GM21825 (cell line): ENCODE data around the gene AHRR.
"Not testable (repeated sequence)": the region's sequence is repeated elsewhere in the genome, so short reads cannot be mapped to it uniquely, and the experiment has no call there.

Source experiments
- ATAC-seq: cut with Tn5 transposase; IDR thresholded peaks from one replicate; pipeline ENCODE4 v1.9.1; 2021; ENCODE audit warnings: mild to moderate bottlenecking, moderate library complexity; ENCODE audit not compliant: unreplicated experiment

The AHRR gene

DNA sequence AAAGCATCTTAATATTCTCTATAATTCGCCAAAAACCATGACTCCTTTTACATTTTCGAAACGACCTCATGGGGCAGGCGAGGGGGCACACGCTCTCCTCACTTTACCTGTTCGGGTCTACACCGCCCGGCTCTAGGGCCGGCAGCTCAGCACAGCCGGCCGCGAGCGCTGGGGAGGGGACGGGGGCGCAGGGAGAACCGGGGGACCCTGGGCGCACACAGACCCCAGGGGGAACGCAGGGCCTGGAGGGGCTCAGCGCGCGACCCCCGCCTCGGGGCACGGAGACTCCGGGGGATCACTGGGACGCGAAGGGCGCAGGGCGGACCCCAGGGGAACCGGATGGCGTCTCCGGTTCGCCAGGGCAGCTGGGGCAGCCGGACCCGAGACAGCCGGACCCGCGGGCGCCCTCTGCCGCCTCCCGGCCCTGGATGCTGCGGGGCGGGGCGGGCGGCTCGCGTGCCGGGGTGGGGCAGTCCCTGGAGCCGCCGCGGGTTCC, at the start of gene AHRR:
TSS of gene AHRR (plus strand) at position 485 of the 496 bp plus-strand sequence. CDS start 22,189 bp downstream, outside the sequence.
- ATAC-seq, result no peak

DNA sequence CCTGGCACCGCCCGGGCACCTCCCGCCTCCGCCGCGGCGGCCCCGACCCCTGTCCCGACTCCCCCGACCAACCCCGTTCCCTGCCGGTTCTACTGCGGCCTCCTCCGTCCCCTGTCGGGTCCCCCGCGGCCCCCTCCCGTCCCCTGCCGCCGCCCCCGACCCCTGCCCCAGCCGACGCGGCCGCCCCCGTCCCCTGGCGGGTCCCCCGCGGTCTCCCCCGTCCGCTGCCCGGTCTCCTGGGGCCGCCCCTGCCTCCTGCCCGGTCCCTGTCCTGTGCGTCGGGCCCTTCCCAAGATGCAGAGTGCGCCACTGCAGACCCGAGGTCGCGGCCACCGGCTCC, 49.7 kb upstream of the AHRR start:
- ATAC-seq, result not testable (repeated sequence)

DNA sequence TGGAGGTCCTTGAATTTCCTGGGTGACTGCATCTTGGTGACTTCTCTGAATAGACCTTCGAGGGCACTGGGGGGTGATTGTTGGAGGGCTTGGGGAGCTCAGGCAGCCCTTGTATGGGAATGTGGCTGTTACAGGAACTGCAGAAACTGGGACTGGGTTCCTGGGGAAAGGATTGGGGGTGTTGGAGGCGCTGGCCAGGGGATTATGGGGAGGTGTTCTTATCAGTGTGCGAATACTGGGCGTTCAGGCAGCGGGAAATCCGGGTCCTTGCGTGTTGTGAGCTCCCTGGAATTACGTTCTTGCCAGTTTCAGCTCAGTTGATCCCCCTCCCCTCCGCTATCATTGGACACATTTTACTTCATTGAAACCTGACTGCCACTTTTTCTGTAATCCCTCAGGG, 48.4 kb upstream of the AHRR start:
- ATAC-seq, result not testable (repeated sequence)

DNA sequence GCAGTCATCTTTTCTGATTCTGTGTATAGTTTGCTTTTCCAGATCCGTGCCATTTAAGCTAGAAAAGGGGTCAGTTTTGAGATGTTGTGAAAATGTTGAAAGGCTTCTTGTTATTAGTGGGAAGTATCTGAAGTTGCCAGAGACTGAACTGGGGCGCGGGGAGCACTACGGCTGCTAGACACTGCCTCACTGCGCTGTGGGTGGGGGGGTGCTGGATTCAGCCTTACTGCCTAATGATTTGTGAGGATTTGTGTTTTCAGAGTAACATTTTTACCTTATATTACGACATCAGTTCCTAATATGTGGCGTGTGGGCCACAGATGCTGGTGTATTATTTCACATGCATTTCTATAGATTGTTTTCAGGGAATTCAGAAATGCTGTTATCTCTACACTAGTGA, 48.0 kb upstream of the AHRR start:
- ATAC-seq, result not testable (repeated sequence)

DNA sequence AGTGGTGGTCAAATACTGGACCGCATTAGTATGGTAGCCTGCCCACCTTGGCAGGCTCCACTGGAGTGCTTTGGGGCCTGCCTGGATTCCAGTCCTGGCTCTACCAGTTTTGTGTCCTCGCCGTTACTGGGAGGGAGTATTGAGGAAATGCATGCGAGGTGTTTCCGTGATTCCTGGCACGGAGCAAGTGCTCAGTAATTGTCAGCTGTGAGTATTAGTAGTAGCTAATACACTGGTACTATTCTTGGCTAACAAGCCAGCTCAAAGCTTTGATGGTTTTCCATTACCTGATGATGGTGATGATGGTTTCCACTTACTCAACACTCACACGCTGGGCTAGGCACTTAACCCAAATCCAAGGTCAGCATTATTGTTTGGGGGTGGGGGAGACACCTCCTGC, 47.2 kb upstream of the AHRR start:
- not testable (repeated sequence) for ATAC-seq

DNA sequence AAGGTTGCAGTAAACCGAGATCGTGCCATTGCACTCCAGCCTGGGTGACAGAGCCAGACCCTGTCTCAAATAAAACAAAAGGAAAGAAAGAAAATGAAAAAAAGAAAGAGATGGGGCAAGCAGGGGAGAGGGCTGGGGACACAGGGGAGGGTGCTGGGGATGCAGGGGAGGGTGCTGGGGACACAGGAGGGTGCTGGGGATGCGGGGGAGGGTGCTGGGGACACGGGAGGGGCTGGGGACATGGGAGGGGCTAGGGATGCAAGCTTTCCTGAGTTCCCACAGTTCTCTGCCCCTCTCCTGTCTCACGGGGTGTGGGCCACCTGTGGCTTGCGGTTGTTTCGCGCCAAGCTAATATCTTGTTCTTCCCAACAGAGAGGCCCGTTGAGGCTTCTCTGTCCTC, 42.9 kb upstream of the AHRR start:
- no peak for ATAC-seq

DNA sequence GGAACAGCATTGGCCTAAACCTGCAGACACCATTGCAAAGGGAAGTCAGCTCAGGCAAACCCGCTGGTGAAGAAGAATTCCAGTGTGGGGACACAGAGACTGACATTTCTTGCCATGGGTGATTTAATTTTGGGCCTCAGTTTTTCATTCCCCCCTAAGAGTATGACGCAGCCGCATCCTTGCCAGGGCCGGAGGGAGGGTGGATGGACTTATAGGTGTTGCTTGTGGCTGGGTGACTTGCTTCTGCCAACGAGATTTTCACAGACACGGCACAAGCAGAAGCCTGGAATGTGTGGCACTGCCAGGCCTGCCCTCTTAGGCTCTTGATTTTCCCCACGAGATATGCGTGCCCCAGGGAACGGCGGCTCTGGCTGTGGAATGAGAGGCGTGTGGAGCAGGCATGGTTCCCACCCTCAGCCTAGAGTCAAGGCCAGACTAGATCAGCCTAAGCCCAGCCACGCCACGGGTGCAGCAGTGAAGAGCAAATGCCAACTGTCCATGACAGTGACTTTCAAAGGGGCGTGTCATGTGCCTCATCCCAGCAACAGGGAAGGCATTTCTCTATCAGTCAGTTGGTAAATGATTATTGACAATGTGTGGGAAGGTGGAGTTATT, 42.4 kb upstream of the AHRR start:
- ATAC-seq, result not testable (repeated sequence)

DNA sequence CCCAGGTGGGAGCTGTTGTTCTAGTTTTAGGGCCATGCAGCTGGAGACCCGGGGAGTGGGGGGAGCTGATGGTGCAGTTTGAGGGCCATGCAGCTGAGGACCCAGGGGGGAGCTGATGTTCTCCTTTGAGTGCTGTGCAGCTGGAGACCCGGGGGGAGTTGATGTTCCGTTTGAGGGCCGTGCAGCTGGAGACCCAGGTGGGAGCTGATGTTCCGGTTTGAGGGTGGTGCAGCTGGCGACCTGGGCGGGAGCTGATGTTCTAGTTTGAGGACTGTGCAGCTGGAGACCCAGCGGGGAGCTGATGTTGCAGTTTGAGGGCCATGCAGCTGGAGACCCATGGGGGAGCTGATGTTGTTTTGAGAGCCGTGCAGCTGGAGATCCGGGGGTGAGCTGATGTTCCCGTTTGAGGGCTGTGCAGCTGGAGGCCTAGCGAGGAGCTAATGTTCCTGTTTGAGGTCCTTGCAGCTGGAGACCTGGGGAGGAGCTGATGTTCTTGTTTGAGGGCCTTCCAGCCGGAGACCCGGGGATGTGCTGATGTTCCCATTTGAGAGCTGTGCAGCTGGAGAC, 35.4 kb upstream of the AHRR start:
- no peak for ATAC-seq

DNA sequence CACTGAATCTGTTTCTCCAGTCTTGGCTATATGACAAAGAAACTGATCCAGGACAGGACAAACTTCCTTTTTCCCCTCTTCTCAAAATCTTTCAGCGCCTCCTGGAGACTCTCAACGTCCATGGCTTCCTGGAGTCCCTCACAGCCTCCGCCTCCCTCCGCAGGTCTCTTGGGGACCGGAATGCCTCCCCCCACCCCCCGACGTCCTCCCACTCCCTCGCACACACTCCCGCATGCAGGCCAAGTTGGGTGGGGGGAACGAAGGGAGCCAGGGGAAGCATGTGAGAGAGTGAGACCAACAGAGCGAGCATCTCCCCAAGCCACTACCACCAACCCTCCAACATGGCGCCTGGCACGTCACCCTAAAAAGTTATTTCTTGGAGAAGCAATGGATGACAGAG, 31.3 kb upstream of the AHRR start:
- ATAC-seq, result not testable (repeated sequence)

DNA sequence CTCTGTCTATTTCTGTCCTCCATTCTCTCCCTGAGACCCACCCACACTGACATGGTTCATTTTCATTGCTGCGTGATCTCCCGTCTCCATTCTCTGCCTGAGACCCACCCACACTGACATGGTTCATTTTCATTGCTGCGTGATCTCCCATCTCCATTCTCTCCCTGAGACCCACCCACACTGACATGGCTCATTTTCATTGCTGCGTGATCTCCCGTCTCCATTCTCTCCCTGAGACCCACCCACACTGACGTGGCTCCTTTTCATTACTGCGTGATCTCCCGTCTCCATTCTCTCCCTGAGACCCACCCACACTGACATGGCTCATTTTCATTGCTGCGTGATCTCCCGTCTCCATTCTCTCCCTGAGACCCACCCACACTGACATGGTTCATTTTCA, 30.2 kb upstream of the AHRR start:
- not testable (repeated sequence) for ATAC-seq

DNA sequence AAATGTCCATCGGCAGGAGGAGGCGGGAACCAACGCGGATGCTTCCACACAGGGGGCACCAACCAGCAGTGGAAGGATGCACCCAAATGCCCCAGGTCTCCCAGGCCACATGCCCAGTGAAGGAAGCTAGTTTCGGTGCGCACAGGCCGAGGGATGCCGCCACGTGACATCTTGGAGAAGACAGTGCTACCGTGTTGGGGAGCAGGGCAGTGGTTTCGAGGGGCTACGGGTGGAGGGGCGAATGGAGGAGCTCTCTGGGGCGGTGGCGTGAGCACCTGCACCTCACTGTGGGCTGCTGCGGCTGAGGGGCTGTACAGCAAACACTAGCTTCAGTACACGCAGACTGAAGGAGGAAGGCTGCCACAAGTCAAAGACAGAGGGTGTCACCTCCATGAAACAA, 26.7 kb upstream of the AHRR start:
- not testable (repeated sequence) for ATAC-seq

DNA sequence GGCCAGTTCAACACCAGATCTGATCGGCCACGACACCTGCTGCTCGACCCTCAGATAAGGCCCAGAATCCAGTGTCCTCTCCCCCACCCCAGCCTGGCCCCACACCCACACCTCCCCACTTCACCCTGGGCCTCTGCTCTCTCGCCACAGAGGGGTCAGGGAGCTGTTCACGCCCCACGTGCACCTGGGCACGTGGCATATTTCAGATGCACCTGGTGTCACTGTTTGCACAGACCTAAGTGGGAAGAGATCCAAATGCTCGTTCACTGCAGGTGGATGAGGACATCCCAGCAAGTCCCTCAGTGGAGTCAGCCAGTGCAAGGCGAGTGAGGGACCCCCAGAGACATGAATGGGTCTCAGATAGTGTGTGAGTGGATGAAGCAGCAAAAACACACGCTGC, 25.3 kb upstream of the AHRR start:
- ATAC-seq, result not testable (repeated sequence)

DNA sequence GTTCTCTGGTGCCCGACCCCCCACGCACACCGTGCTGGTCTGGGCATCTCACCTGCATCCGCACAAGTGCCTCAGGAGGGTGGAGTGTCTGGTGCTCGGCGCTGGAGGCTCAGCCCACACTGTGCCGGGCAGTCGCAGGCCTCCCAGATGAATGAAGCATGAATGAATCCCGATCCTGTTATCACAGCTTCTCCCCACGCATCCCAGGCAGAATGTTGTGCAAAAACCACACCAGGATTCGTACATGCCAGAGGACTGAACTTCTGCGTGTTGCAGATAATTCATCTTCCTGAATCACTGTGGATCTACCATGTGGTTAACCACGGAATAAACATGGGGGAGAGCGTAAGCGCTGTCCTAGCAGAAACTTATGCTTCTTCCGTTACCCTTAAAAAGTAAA, 24.6 kb upstream of the AHRR start:
- ATAC-seq, result not testable (repeated sequence)

DNA sequence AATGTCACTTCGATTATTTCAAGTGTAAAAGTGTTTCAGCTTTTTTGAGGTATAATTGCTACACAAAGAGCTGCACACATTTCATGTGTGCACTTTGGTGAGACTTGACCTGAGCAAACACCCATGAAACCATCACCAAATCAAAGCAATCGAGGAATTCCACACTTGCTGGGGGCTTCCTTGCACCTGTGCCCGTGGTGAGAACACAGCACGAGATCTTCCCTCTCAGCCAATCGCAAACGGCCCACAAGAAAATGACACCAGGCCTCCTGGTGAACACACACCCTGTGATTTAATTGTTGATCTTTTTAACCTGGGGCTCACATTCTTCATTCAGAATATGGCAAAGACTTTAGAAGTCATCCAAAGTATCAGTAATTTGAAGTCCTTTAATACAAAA, 24.1 kb upstream of the AHRR start:
- ATAC-seq, result not testable (repeated sequence)

DNA sequence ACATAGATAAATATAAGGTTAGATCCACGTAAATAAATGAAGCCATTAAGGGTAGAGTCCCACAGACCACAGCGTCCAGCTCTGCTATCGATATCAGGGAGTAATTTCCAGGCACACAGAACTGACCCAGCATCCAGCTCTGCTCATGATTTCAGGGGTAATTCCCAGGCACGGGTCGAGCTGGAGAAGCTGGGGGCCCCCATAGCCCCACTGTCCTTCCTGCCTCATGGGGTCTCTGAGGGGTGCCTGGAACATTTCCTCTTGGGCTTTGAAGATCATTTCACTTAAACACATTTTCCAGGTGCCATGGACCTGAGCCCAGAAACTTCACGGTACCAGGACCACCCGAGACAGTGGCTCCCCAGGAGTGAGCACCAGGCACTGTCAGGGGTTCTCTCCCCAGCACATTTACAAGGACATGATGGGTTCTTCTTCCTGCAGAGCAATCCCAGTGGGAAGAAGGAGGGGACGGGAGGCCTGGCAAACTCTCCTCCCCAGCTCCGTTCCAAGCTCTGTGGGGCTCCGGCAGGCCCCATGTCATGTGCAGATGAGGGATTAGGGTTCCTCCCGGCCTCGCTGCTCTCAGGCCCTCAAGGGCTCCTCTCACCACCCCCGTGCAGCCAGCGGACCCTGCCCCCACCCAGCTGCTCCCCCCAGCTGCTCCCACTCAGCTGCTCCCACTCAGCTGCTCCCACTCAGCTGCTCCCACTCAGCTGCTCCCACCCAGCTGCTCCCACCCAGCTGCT, 23.4 kb upstream of the AHRR start:
- ATAC-seq, result not testable (repeated sequence)

DNA sequence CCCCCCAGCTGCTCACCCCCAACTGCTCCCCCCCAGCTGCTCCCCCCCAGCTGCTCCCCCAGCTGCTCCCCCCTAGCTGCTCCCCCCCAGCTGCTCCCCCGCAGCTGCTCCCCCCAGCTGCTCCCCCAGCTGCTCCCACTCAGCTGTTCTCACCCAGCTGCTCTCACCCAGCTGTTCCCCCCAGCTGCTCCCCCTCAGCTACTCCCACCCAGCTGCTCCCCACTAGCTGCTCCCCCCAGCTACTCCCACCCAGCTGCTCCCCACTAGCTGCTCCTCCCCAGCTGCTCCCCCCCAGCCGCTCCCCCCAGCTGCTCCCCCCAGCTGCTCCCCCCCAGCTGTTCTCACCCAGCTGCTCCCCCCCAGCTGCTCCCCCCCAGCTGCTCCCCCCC, 22.8 kb upstream of the AHRR start:
- ATAC-seq, result no peak

DNA sequence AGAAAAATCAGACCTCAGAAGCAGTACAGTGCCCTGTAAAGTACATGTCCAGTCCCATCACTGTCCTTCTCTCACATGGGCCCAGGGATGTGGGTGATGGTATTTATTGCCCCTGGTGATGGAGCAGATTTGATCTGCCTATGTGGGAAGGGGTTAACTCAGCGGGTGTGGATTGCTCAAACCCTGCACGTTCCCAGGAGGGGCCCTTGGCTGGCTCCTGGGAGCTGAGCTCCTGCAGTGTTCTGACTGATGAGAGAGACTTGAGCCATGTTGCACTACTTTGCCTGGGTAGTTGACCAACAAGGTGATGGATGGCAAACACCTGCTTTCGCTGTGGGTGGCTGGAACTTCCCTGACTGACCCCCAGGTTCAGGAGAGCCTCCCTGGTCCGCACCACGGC, 21.6 kb upstream of the AHRR start:
- not testable (repeated sequence) for ATAC-seq

DNA sequence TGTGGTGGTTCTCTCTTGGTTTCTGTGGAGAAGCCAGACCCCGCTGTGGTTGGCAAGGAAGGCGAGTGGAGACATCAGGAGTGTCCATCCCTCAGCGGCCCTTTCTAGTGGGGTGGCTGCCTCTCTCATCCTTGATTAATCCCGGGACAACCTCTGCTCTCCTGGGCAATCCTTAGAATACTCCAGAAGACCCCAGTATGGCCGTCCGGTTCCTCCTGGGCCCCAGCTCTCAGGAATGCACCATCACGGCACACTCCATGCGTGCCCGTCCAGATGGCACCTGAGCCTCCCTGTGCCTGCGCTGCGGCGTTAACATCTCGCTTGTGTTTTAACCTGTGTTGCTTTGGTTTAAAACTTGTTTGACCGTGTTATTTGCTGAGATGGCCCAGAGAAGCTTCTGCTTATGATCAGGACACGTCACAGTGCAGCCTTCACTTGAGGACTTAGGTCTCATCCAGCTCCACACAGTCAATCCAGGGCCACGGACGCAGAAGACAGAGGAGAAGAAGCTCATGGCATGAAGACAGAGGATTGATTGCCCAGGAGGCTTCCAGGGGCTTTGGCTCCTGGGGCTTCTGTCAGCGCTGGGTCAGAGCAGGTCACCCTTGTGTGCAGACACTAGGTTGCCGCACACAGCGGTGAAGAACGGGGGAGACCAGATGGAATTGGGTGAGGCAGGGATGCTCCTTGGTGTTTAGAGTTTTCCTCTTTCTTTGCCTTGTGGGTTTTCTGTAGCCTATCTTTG, 20.7 kb upstream of the AHRR start:
- ATAC-seq, result not testable (repeated sequence)

DNA sequence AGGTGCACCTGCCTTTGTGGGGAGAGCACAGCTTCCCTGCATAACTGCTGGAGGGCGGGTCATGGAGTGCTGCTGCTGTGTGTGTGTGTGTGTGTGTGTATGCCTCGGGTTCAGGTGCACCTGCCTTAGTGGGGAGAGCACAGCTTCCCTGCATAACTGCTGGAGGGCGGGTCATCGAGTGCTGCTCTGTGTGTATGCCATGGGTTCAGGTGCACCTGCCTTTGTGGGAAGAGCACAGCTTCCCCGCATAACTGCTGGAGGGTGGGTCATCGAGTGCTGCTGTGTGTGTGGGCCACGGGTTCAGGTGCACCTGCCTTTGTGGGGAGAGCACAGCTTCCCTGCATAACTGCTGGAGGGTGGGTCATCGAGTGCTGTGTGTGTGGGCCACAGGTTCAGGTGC, 19.1 kb upstream of the AHRR start:
- not testable (repeated sequence) for ATAC-seq

DNA sequence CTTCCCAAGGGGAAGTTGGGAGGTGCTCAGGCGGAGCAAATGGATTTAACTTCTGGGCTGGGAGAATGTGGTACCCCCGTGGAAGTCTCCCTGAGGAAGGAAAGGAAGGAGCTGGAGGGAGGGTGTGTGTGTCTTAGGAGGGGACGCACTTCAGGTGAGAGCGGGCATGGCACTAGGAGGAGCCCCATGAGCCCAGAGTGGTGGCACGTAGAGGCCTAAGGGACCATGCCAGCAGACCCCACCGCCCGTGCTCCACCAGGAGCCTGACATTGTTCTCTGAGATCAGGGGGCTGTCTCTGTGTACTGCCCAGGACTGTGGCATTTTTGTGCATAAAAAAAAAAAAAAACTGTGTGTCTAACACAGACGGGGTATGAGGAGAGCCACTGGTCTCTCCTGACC, 18.5 kb upstream of the AHRR start:
- no peak for ATAC-seq

DNA sequence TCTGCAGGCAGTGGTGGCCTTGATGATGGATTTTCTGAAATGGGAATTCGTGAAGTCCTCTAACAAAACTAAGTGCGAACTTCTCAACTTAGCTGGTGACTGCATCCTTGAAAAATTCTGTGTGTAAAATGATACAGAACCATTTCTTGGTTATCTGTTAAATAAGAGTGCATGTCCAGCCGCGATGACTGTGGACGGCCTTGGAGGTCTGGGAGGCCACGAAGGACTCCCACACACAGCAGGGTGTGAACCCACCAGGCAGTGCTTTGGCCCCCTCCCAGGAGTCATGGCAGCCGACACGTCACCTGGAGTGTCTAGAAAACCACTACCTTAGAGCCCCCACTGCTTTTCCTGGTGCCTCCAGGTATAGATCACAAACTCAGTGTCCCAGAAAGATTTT, 17.8 kb upstream of the AHRR start:
- ATAC-seq, result not testable (repeated sequence)
